Activated T-cell treated with anti-CD3 and anti-CD28 coated beads for 48 hours (primary cell): ENCODE measurements around the gene TARBP2.
A peak's percentile ranks its signal among the peaks of the same experiment; 100 is the strongest.
"Not testable (repeated sequence)": the region's sequence is repeated elsewhere in the genome, so short reads cannot be mapped to it uniquely, and the experiment has no call there.

Experiments
- DNase-seq: peaks from one replicate; pipeline ENCODE4 v3.0.0-alpha.2; 2020; ENCODE audit warnings: low read depth

The TARBP2 gene

DNA sequence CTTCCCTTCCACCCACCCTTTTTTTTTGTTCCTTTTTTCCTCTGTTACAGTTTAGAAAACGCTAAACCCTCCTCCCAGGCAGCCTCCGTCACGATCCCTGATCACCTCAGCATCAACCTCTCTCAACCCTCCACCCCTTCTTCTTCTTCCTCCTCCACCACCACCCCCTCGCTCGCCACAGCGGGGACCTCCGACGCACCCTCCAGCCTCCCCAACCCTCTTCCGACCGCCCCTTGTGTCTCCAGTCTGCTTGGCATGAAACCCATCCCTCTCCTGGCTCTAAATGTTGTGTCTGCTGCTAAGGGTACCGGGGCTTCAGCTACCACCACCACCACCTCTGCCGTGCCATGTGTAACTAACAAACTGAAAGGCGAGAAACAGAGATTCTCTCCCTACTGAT, 26.3 kb upstream of the TARBP2 start:
- DNase-seq = no peak

DNA sequence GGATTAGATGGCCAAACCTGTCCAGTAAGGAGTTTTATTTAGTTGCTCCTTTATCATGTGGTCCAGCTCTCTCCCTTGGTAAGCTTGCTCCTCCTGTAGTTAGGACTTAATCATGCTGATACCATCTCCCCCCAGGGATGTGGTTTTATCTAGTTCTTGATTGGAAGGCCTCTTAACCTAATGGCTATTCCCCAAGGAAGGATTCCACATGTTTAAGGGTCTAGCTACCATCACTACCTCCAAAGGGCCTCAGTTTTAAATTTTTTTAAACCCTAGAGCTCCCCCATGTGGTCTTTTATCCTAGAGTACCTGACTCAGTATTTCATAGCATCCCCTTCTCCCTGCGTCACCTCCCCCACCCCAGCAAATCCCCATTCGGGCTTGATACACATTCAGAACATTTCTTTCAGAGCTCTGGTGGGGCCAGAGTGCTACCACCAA, 24.3 kb upstream of the TARBP2 start:
- DNase-seq = no peak

DNA sequence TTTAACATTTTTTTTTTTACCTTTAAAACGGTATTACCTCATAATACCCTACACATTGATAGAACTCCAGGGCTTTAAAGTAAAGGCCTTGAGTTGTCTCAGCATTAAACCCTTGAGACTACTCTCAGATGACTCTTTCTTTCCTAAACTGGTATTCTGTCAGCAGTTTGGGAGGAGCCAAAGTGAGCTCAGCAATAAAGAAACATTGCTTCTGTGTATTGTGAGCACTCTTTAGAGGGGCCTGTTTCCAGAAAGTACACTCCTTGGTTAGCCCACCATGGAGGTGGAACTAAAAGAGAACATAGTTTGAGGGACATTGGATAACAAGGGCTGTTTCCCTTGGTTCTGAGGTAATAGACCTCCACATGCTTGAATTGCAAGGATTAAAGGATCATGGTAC, 22.2 kb upstream of the TARBP2 start:
- DNase-seq = no peak

DNA sequence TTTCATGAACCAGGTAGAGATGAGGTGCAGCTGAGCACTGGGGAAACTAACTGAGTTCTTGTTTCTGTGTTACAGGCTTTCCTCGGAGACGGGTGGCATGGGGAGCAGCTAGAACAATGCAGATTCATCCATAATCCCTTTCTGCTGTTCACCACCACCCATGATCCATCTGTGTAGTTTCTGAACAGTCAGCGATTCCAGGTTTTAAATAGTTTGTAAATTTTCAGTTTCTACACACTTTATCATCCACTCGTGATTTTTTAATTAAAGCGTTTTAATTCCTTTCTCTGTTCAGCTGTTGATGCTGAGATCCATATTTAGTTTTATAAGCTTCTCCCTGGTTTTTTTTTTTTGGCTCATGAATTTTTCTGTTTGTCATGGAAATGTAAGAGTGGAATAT, 21.8 kb upstream of the TARBP2 start:
- DNase-seq = no peak

DNA sequence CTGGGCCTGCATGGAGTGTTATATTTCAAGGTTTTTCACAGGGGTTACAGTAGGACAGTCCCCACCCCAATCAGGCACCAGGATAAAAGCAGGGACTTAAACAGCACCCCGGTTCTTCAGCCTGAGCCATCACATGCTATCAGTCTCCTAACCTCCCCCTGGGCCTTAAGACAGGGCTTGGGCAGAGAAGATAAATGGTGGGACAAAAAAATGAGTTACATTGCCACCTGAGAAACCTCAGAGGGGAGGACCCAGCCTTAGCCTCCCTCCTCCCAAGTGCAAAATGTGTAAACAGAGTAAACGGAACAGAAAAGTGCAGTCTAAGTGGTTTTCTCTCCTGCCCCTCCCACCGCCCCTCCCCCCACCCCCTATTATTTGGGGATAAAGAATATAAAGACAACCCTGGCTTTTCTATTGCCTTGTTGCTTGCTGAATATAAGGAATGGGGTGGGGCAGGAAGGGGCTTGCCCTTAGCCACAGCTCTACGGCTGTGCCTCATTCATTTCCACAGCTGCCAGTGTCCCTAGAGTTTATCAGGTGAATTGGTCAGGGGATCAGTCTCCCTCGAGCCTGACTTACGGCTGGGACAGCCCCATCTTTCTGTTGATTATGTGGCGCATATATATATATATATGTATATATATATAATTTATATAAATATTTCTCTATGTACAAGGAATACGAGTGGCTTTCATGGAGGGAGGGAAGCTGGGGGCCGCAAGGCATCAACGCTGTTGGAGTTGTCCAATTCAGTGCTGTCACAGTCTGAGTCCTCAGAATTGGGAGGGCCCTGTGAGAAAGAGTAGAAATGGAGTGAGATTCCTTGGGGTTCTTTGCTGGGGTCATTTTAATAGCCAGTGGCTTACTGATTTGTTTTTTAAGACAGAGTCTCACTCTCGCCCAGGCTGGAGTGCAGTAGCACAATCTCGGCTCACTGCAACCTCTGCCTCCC, 20.3 kb upstream of the TARBP2 start:
- DNase-seq = no peak

DNA sequence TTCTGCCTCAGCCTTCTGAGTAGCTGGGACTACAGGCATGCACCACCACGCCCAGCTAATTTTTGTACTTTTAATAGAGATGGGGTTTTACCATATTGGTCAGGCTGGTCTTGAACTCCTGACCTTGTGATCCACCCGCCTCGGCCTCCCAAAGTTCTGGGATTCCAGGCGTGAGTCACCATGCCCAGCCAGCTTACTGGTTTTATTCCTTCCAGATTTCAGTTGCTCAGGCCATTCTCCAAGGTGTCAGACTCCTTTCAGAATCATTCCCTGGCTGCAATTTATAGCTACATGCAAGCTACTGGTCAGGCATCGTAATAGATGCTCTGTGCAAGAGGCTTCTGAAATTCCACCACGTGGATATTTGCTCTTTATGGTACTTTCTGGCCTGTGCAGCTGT, 19.6 kb upstream of the TARBP2 start:
- not testable (repeated sequence) for DNase-seq

DNA sequence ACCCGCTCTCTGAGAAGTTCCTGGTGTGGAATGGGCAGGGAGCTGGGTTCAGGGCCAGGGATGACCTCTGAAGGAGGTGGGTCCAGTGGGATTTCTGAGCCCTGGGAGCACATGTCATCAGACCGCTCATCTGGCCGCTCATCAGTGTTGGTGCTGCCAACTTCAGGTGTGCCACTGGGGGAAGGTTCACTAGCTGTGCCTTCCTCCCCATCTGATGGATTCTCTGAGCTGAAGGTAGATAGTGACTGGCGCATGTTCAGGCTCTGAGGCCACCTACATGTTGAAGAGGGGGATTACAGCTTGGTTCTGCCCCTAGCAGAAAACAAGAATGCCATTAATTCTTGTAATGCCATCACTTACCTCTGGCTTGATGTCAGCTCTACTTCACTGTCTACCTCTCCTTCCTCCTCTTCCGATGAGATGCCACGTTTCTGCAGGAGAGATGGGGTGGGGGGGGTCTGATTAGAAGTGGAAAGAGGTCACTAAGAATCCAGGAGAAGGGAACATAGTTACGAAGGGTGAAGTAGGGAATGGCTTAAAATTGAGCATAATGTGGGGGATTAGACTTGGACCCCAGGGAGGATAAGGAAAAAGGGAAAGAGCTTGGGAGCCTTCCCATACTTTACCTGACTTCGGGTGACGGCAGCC, 19.0 kb upstream of the TARBP2 start:
- DNase-seq = no peak

DNA sequence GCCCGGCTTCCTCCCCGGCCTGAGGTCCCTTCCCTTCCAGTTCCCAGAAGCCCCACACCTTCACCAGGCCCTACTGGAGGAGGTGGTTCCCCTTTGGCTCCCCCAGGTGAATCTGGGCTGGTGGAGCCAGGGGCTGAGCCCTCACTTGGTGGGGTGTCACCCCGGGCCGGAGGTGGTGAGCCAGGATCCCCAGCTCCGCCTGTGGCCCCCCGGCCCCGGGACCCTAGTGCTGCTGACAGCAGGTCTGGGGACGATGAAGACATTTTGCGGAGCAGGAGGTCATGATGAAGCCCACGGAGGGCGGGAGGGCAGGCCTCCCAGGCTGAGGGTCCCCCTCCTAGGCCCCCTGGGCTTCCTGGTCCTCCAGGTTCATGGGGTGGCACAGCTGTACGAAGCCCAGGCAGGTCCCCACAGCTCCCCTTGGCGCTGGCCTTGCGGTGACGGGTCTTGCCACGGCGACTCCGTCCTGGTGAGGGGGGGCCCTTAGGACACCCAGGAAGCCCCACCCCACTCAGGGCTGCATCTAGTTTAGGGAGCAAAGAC, 18.4 kb upstream of the TARBP2 start:
- no peak for DNase-seq

DNA sequence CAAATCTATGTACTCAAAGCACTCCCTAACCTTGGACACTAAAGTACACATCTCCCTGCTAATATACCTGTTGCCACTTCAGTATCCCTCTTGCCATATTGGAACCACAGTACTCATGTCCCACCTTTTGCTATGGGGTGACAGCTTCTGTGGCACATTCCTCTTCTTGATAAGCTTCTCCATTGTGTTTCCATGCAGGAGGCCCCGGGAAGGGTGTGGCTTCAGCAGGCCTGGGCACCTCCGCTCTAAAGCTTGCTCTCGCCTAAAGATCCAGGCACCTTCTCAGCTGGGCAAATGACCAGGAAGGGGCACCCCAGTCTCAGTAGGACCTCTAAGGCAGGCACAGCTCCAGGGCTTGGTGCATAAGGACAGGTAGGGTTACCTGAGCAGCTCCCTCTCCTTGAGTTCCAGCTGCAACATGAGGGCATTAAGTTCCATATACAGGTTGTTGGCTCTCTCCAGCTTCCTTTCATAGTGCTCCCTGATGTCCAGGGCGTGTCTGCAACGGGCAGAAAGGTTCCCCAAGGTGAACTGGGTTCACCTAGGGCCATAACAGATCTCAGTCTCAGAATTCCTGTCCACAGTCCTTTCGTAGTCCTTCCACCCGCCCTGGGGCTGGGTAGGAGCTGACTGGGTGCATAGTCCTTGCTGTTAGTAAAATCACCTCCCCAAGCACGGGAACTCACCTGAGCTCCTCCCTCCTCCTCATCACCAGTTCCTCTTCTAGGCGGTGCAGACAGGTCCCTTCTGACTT, 17.7 kb upstream of the TARBP2 start:
- no peak for DNase-seq

DNA sequence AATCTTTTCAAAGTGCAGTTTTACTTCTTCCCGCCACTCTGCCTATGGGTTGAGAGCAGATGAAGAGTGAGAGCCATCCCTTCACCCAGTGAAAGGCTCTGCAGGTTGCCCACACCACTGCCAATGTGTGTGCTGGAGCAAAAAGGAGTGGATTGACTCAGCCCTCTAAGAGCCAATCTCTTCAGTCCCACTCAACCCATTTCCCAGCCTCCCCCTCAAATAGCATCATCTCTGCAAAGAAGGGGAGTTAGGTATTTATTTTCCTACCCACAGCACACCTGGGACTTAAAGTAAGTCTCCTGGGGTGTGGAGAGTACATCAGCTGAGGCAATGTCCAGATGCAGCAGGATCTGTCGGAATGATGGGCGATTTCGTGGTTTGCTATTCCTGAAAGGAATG, 17.1 kb upstream of the TARBP2 start:
- DNase-seq = no peak

DNA sequence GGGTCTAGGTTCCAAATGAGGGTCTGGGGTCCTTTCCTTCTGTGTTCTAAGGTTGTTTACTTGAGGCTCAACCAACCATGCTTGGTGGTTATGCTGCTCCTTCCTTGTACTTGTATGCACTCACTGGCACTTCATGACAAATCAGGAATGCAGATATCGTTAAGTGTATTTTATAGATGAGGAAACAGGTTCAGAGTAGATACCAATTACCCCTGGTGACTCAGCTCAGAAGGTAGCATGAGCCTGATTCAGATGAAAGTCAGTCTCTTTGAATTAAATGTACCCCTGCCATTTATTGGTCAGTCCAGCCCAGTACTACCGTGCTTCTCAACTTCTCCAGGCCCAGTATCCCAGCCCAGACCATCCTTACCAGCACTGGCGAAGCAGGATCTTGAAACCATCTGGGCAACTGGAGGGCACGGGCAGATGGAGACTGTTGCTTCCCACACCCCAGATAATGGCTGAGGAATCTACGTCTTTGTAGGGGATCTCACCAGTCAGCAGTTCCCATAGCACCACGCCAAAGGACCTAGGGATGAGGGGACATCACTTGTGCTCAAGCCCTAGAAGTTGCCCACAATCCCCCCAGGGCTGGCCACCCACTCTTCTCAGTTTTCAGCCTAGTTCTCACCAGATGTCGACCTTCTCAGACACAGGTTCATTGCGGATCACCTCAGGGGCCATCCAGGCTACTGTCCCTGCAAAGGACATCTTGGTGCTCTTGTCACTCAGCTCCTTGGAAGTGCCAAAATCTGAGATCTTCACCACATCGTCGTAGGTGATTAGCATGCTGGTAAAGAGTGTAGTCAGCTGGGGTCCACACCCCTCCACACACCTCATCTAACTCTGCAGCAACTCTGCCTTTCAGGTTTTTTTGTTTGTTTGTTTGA, 16.2 kb upstream of the TARBP2 start:
- no peak for DNase-seq

DNA sequence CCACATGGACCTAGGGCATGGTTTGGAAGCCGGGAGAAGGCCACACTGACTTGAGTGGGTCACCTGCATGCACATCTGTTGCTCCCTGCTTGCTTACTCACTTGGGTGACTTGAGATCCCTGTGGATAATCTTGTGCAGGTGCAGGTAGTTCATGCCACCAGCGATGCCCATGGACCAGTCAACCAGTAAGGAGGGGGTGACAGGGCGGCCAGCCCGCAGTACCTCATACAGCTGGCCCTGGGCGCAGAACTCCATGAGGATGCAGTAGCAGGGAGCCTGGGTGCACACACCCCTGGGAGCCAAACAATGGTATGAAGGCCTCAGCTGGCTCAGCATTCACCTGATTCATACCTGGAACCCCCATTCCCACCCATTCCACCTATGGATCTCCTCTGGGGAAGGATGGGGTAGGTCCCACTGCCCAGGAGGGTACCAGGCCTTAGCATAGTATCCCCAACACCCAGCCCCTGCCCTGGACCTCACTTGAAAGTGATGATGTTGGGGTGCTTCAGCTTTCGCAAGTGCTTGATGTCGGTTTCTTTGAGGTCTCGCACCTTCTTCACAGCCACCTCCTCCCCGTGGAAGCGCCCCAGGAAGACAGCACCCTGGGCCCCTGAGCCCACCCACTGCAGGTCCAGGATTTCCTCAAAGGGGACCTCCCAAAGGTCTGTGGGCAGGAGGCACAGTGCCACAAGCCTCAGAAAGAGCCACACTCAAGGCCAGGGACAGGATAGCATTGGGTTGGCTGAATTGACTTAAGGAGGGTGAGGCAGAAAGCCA, 14.9 kb upstream of the TARBP2 start:
- no peak for DNase-seq

DNA sequence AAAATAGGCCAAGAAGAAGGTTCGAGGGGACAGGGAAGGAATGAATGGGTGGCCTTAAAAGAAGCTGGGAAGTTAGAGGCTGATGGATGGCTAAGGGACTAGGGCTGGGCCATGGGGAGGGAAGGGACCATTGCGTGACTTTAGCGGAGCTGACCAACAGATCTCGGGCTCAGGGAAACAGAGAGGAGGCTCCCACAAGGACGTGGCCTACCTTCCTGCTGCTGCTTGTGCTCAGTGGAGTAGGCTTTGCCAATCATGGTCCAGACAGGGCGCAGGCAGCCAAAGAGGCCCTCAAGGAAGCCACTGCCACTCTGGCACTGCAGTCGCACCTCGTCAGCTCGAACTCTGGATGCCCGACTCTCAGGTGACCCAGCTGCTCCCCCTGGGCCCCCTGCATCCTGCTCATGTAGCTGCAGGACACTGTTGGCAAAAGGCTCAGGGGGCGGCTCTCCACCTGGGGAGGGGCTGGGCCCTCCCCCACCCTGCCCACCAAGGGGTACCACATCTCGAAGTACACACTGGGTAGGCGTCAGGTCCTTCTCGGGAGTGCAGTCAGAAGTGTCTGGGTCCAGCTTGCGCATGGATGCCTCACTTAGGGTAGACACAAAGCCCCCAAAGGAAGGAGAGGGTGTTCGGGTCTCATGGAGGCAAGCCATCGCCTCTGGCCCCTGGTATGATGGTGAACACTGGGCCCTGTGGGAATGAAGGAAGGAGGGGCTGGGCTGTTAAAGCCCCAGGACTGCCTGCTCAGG, 14.2 kb upstream of the TARBP2 start:
- no peak for DNase-seq

DNA sequence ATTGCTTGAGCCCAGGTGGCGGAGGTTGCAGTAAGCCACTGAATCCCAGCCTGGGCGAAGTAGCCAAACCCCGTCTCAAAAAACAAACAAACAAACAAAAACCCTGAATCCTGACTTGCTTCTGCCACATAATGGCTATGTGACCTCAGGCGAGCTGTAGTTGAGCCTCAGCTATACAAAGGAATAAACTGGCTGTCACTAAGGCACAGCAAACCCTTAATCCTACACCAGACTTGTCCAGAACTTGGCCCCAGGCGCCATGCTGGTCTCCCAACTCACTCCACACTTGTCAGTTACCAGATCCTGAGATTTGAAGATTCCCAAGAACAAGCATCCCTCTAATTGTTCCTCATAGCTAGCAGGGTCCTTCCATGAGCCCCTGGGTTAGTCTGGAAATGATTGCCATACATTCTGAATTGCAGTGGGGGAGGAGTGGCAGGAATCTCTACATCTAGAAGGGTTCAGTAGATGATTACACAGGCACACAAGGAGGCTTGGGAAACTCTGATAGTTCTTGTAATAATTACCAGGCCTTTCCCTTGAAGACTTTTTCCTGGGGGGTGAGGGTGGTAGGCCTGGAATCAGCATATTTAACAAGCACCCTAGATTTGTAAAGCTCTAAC, 11.7 kb upstream of the TARBP2 start:
- DNase-seq = no peak

DNA sequence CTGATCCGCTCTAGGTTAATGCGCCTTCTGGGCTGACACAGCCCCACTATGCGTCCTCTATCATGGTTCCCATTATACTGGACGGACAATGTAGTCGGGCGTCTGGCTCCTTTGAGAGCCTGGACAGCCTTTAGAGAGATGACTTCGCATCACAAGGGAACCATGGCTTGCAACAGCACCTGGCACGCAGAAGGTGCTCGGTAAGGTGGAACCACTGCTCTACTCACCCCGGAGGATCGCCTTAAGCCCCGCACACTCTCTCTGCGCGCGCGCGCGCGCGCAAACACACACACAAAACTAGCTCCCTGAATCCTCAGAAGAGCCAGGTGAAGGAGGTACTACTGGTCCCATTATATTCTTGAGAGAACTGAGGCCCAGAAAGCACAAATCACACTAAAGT, 8.9 kb upstream of the TARBP2 start:
- no peak for DNase-seq

DNA sequence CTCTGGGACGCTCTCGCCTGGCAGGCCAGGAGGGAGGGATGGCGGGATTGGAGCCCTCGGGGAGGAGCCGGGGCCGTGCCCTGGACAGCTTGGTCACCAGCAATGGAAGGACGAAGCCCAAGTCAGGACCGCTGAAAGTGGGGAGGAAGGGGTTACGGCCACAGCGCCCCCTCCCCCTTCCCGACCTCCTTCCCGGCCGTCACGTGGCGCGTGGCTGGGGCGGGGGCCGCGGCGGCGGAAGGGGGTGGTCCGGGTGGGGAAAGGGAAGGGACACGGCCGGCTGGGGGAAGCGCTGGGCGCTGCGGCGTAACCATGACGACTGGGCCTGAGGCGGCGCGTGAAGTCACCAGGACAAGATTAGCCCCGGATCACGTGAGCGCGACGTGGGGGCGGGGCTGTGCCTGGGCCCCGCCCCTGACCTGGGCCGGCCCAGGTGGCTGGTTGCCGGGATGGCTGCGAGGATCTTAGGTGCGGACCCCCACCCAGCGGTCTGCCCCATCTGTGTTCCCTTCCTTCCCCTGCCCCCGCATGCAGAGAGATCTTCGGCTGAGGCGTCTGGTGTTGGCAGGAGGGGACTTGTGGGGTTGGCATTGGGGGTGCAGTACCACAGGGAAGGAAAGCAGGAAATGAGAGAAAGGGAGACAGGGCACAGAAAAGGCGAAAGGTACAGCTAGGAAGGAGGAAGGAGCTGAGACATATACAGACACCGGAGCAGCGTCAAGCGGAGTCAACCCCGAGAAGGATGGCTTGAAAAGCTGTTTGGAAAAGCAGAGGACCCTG, 8.1 kb upstream of the TARBP2 start:
- peak; percentile 83 for DNase-seq

DNA sequence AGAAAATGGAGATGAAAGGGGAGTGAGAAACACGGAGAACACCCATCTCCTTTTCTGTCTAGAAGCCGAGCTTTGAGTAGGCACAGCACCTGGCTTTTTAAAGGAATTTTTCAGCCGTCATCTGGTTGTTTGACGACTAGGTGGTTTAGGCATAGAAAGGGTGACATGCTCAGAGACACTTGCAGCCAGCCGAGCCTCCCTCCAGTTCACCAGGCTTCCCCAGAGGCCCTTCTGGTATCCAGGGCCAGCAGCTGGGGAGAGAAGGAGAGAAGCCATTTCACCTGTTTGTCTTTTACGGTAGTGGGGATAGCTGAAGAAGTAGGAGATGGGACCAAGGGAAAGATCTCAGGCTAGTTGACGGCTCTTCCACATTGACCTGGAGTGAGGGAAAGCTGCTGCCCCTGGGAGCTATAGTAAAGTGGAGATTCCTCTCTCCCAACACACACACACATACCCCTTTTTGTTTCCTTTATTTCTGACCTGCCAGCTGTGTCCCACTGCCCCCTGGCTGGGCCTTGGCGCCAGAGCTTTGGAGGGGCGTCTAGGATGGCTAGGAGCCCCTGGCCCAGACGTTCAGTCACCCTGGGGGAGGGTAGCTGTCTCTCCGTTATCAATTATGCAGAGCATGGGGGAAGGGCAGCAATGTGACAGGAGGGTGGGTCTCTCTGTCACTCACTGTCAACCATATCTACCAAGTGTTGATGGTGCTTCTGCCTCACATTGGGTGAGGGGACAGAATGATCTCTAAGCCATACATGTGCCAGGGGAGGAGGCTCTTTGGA, 7.3 kb upstream of the TARBP2 start:
- no peak for DNase-seq
